GM12892 (cell line): ENCODE measurements around the gene DCDC2.

Source experiments
- POLR2A ChIP-seq: IDR thresholded peaks from 2 replicates; pipeline ENCODE4 v1.6.1; 2011; ENCODE audit warnings: low read depth, low read length, control low read depth
- TAF1 ChIP-seq: IDR thresholded peaks from 2 replicates; pipeline ENCODE4 v1.6.1; 2011; ENCODE audit warnings: low read depth, mild to moderate bottlenecking, control low read depth, low read length, borderline replicate concordance

GRCh38 chr6:24385536-24386269 lies 27.8 kb upstream of the DCDC2 start:
- TF ChIP-seq POLR2A (no peak), TAF1 (no peak)
